Measurements from ENCODE around the gene CETP.

The CETP gene

GRCh38 chr16:56950051-56950450 is 11.7 kb upstream of the CETP start:
- TF ChIP-seq, protein P1, sequence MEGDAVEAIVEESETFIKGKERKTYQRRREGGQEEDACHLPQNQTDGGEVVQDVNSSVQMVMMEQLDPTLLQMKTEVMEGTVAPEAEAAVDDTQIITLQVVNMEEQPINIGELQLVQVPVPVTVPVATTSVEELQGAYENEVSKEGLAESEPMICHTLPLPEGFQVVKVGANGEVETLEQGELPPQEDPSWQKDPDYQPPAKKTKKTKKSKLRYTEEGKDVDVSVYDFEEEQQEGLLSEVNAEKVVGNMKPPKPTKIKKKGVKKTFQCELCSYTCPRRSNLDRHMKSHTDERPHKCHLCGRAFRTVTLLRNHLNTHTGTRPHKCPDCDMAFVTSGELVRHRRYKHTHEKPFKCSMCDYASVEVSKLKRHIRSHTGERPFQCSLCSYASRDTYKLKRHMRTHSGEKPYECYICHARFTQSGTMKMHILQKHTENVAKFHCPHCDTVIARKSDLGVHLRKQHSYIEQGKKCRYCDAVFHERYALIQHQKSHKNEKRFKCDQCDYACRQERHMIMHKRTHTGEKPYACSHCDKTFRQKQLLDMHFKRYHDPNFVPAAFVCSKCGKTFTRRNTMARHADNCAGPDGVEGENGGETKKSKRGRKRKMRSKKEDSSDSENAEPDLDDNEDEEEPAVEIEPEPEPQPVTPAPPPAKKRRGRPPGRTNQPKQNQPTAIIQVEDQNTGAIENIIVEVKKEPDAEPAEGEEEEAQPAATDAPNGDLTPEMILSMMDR (IDR thresholded peaks at IDR 0.05; ENCODE audit: insufficient read depth, low read depth, low read length, missing control alignments): no peak
- no peak for DNase-seq (ENCODE audit: low read depth)
- H3K4me3 ChIP-seq (ENCODE audit: low read length): no peak overlapping the region

DNA sequence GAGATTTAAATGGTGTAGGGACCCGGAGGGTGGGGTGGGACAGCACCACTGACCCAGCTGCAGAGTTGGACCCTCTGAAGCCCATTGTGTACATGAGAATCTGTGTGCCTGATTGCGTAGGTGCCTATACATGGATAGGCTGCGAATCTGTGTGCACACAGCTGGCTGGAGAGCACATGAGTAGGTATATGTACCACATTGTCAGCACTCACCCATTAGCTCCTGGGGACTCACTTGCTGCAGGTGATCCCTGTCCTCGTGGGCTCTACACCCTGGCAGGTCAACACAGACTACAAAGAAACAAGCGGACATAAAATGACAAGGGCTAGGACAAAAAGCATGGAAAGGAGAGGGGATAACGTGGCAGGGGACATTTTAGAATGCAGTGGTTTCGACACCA is 11.3 kb upstream of the CETP start:
- DNase-seq (ENCODE audit: low read depth): no peak
- TF ChIP-seq, protein P1 (IDR thresholded peaks at IDR 0.05; ENCODE audit: insufficient read depth, low read depth, low read length, missing control alignments): no peak
- H3K4me3 ChIP-seq (ENCODE audit: low read length): no peak overlapping the region

- DNase-seq (ENCODE audit: low read depth): peak; percentile 52
- TF ChIP-seq, protein P1 (IDR thresholded peaks at IDR 0.05; ENCODE audit: insufficient read depth, low read depth, low read length, missing control alignments): peak; percentile 62
- H3K4me3 ChIP-seq (ENCODE audit: low read length): no peak overlapping the region
These were observed 10.6 kb upstream of the CETP start for GRCh38 chr16:56950881-56951771.

- no peak for DNase-seq (ENCODE audit: low read depth)
- TF ChIP-seq, protein P1 (IDR thresholded peaks at IDR 0.05; ENCODE audit: insufficient read depth, low read depth, low read length, missing control alignments): no peak
These were observed 8.7 kb upstream of the CETP start for GRCh38 chr16:56953006-56953405.

GRCh38 chr16:56956076-56956475 is 5.7 kb upstream of the CETP start:
- no peak overlapping the region for H3K4me3 ChIP-seq (ENCODE audit: low read length)
- TF ChIP-seq, protein P1 (IDR thresholded peaks at IDR 0.05; ENCODE audit: insufficient read depth, low read depth, low read length, missing control alignments): no peak
- no peak for DNase-seq (ENCODE audit: low read depth)

More at GRCh38 chr16:56953006-56953405, 8.7 kb upstream of the CETP start:
- H3K4me3 ChIP-seq (ENCODE audit: low read length): no peak overlapping the region

- TF ChIP-seq, protein P1 (IDR thresholded peaks at IDR 0.05; ENCODE audit: insufficient read depth, low read depth, low read length, missing control alignments): no peak
- H3K4me3 ChIP-seq (ENCODE audit: low read length): no peak overlapping the region
- DNase-seq (ENCODE audit: low read depth): no peak
These were observed 5.0 kb upstream of the CETP start for GRCh38 chr16:56956756-56957155.
